Renal cortex interstitium (tissue), 11 donors: ENCODE measurements around the gene FBP1. TPM values are rescaled to one million over a fixed set of nuclear protein-coding genes. Genes with fewer than 3 reads are reported as not detected.
A peak's percentile ranks its signal among the peaks of the same experiment; 100 is the strongest.

Source experiments
- DNase-seq, 11 donors: peaks; one replicate each; pipeline ENCODE4 v3.0.0-alpha.2; 2013; ENCODE audit warnings: low read depth in 9 of 11, low spot score in 4 of 11; ENCODE audit errors: extremely low read depth in 1 of 11
- polyA plus RNA-seq, 3 donors: library from polyadenylated mRNA; unstranded; fragments of 120-200 nt; gene quantifications; one replicate each; pipeline ENCODE4 v1.2.1, GENCODE V29; 2013; ENCODE audit not compliant: insufficient read length in 3 of 3

FBP1 gene
- polyA plus RNA-seq, 3 donors = 44.3 to 61.2 (median 48.4) TPM

GRCh38 chr9:94632737-94633136, 6.6 kb downstream of the FBP1 start:
- no peak for DNase-seq

GRCh38 chr9:94631599-94631998, 7.7 kb downstream of the FBP1 start:
- DNase-seq = no peak

GRCh38 chr9:94630833-94631232, 8.5 kb downstream of the FBP1 start:
- DNase-seq = peak in 1 of 11 donors; percentile 28

GRCh38 chr9:94630281-94630680, 9.0 kb downstream of the FBP1 start:
- no peak for DNase-seq

GRCh38 chr9:94627287-94627686, 12.0 kb downstream of the FBP1 start:
- no peak for DNase-seq

- no peak for DNase-seq
Measured at GRCh38 chr9:94625835-94626234, 13.5 kb downstream of the FBP1 start.

- no peak for DNase-seq
Measured at GRCh38 chr9:94624629-94625028, 14.7 kb downstream of the FBP1 start.

- DNase-seq = no peak
Measured at GRCh38 chr9:94623253-94623652, 16.1 kb downstream of the FBP1 start.

- no peak for DNase-seq
Measured at GRCh38 chr9:94622087-94622800, 17.1 kb downstream of the FBP1 start.

- DNase-seq = no peak
Measured at GRCh38 chr9:94619026-94619425, 20.3 kb downstream of the FBP1 start.

- DNase-seq = no peak
Measured at GRCh38 chr9:94613003-94613402, 26.3 kb downstream of the FBP1 start.

GRCh38 chr9:94612071-94612470, 27.2 kb downstream of the FBP1 start:
- DNase-seq = no peak

- no peak for DNase-seq
Measured at GRCh38 chr9:94611638-94612068, 27.7 kb downstream of the FBP1 start.

- peak in 5 of 11 donors; percentile 39 to 62 (median 48) for DNase-seq
Measured at GRCh38 chr9:94610181-94610606, 29.1 kb downstream of the FBP1 start.

- DNase-seq = no peak
Measured at GRCh38 chr9:94607423-94607691, 32.0 kb downstream of the FBP1 start.

GRCh38 chr9:94606646-94607422, 32.5 kb downstream of the FBP1 start:
- DNase-seq = no peak

GRCh38 chr9:94603259-94604160, 35.8 kb downstream of the FBP1 start:
- DNase-seq = peak in 10 of 11 donors; percentile 39 to 70 (median 52)

- no peak for DNase-seq
Measured at GRCh38 chr9:94602666-94603065, 36.7 kb downstream of the FBP1 start.

GRCh38 chr9:94600715-94601114, 38.6 kb downstream of the FBP1 start:
- no peak for DNase-seq

GRCh38 chr9:94600258-94600657, 39.1 kb downstream of the FBP1 start:
- DNase-seq = no peak
